ENCODE measurements around the gene TTL. TPM values are rescaled to one million over a fixed set of nuclear protein-coding genes. Genes with fewer than 3 reads are reported as not detected.

The TTL gene
- total RNA-seq, 1 experiment from 2014 or later, result 53.7 TPM

DNA sequence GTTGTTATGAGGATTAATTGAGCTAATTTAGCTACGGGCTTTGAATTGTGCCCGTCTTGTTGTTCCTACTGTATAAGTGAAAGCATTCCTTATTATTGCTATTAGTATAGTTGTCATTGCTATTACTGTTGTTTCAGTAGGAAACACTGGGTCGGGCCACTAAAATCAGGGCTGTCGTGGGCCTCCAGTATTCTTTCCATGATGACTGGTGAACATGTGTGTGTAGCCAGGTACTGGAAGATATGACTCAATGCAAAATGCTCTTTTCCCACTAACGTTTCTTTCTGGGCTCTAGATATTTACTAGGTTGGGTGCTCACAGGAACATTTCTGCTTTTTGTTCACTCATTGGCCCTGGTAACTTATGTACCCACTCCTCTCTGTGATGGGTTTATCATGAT, 4.9 kb downstream of the TTL start:
- no peaks in the 10 kb centered on the region for H3K27me3 Mint-ChIP-seq (ENCODE audit: insufficient read depth, unreplicated experiment)
- ChIA-PET POLR2A (no interaction called here), CTCF (interaction anchor here (1.3 kb wide), 1 partner anchor 232 kb away, joined by 4 read pairs; the partner anchor contains the start of gene ZC3H8)
- no peak overlapping the region for H3K4me3 Mint-ChIP-seq (ENCODE audit: unreplicated experiment)
- BruUV-seq (replicated peaks), result no TSS peak
- peaks cover 10% of the 10 kb centered on the region for H3K4me1 Mint-ChIP-seq (ENCODE audit: insufficient read depth, unreplicated experiment)
- no peak for DNase-seq (ENCODE audit: unreplicated experiment)
- peaks cover 15% of the 10 kb centered on the region for H3K36me3 Mint-ChIP-seq (ENCODE audit: insufficient read depth, unreplicated experiment)
- H3K9me3 Mint-ChIP-seq (ENCODE audit: unreplicated experiment), result no peaks in the 10 kb centered on the region
- intact Hi-C loops (cut with micrococcal nuclease), result no loop called here
- H3K27ac Mint-ChIP-seq (ENCODE audit: low read depth, unreplicated experiment), result peak overlapping the region; percentile 9
- TF ChIP-seq CTCF (IDR thresholded peaks at IDR 0.05; ENCODE audit: unreplicated experiment), result no peak

DNA sequence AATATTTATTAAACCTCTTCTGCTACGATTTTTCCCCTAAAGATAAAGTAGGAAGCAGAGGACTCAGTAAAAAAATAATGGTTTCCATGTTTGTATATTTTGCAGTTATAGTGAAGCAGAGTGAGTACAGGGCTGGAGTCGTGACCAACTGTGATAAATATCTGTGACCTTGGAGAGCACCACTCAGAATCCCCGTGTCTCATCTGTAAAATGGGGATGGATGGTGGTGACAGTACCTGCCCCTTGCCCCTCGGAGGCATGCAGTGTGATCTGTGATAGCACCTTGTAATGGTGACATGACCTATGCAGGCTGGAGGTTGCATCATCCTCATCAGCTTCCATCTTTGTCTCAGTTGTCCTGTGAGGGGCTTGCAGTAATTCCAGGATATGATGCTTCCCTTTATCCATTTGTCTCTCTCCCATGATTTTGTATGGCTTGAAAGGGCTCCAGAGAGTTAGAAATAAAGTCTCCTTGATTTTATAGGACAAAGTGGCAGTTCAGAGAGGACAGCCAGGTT, 5.5 kb downstream of the TTL start:
- Mint-ChIP-seq H3K4me1 (ENCODE audit: insufficient read depth, unreplicated experiment) (peaks cover 10% of the 10 kb centered on the region), H3K4me3 (ENCODE audit: unreplicated experiment) (no peak overlapping the region)
- no peak for DNase-seq (ENCODE audit: unreplicated experiment)

GRCh38 chr2:112488201-112488600, 6.2 kb downstream of the TTL start:
- Mint-ChIP-seq H3K36me3 (ENCODE audit: insufficient read depth, unreplicated experiment) (peaks cover 15% of the 10 kb centered on the region), H3K4me1 (ENCODE audit: insufficient read depth, unreplicated experiment) (peaks cover 8% of the 10 kb centered on the region), H3K27me3 (ENCODE audit: insufficient read depth, unreplicated experiment) (no peaks in the 10 kb centered on the region), H3K9me3 (ENCODE audit: unreplicated experiment) (no peaks in the 10 kb centered on the region), H3K27ac (ENCODE audit: low read depth, unreplicated experiment) (peak overlapping the region; percentile 18), H3K4me3 (ENCODE audit: unreplicated experiment) (no peak overlapping the region)
- BruUV-seq (replicated peaks), result no TSS peak
- ChIA-PET POLR2A (interaction anchor here (1.2 kb wide), 1 partner anchor 95 kb away, joined by 3 read pairs; no protein-coding TSS in a partner anchor), CTCF (interaction anchor here (0.9 kb wide), 1 partner anchor 138 kb away, joined by 3 read pairs; no protein-coding TSS in a partner anchor)
- intact Hi-C loops (cut with micrococcal nuclease), result no loop called here
- TF ChIP-seq CTCF (IDR thresholded peaks at IDR 0.05; ENCODE audit: unreplicated experiment), result no peak
- no peak for DNase-seq (ENCODE audit: unreplicated experiment)

More for the DNA sequence above, 5.5 kb downstream of the TTL start:
- no TSS peak for BruUV-seq (replicated peaks)
- TF ChIP-seq CTCF (IDR thresholded peaks at IDR 0.05; ENCODE audit: unreplicated experiment), result no peak
- Mint-ChIP-seq H3K27ac (ENCODE audit: low read depth, unreplicated experiment) (peak overlapping the region; percentile 18), H3K9me3 (ENCODE audit: unreplicated experiment) (no peaks in the 10 kb centered on the region), H3K36me3 (ENCODE audit: insufficient read depth, unreplicated experiment) (peaks cover 15% of the 10 kb centered on the region), H3K27me3 (ENCODE audit: insufficient read depth, unreplicated experiment) (no peaks in the 10 kb centered on the region)
- ChIA-PET CTCF (interaction anchor here (0.9 kb wide), 1 partner anchor 138 kb away, joined by 3 read pairs; no protein-coding TSS in a partner anchor), POLR2A (no interaction called here)
- intact Hi-C loops (cut with micrococcal nuclease), result no loop called here

- CTCF ChIA-PET, result interaction anchor here (1.0 to 1.1 kb wide), 4 partner anchors 9 to 54 kb away, joined by 3 to 5 read pairs (median 4); no protein-coding TSS in a partner anchor
Measured at GRCh38 chr2:112491946-112492345, 10.0 kb downstream of the TTL start.

More at GRCh38 chr2:112491946-112492345, 10.0 kb downstream of the TTL start:
- Mint-ChIP-seq H3K27me3 (ENCODE audit: insufficient read depth, unreplicated experiment) (no peaks in the 10 kb centered on the region), H3K4me3 (ENCODE audit: unreplicated experiment) (no peak overlapping the region), H3K9me3 (ENCODE audit: unreplicated experiment) (no peaks in the 10 kb centered on the region), H3K27ac (ENCODE audit: low read depth, unreplicated experiment) (no peak overlapping the region), H3K36me3 (ENCODE audit: insufficient read depth, unreplicated experiment) (peaks cover 14% of the 10 kb centered on the region), H3K4me1 (ENCODE audit: insufficient read depth, unreplicated experiment) (no peaks in the 10 kb centered on the region)
- intact Hi-C loops (cut with micrococcal nuclease), result no loop called here
- no peak for TF ChIP-seq CTCF (IDR thresholded peaks at IDR 0.05; ENCODE audit: unreplicated experiment)
- no peak for DNase-seq (ENCODE audit: unreplicated experiment)
- POLR2A ChIA-PET, result interaction anchor here (4.4 kb wide), 1 partner anchor 9 kb away, joined by 42 read pairs; the partner anchor contains the start of gene TTL
- BruUV-seq (replicated peaks), result no TSS peak

Measured in MCF 10A (cell line).